HepG2 (cell line): Measurements from ENCODE around the gene MBLAC1. TPM values are rescaled to one million over a fixed set of nuclear protein-coding genes. Genes with fewer than 3 reads are reported as not detected.

Source experiments
- ATF1 ChIP-seq: IDR thresholded peaks from 2 replicates; pipeline ENCODE4 v1.6.1; 2016; ENCODE audit warnings: mild to moderate bottlenecking, control low read depth
- BHLHE40 ChIP-seq: IDR thresholded peaks from 2 replicates; pipeline ENCODE4 v1.6.1; 2011; ENCODE audit warnings: low read length, improper control_type of control experiment
- CCDC6 ChIP-seq: sonication (generic); formaldehyde crosslinking; IDR thresholded peaks from 2 replicates; pipeline ENCODE4 v1.8.1; 2022; ENCODE audit warnings: mild to moderate bottlenecking, missing genetic modification reagents, moderate library complexity
- HDAC1 ChIP-seq: sonication (generic); formaldehyde crosslinking; IDR thresholded peaks from 2 replicates; pipeline ENCODE4 v1.5.1; 2020; ENCODE audit warnings: mild to moderate bottlenecking, missing genetic modification reagents
- HNRNPH1 ChIP-seq: fragments of 200-400 bp; formaldehyde crosslinking; optimal IDR thresholded peaks from 2 replicates; pipeline ENCODE3; 2017; ENCODE audit warnings: mild to moderate bottlenecking, low read depth, low read length
- MEF2D ChIP-seq: sonication (generic); formaldehyde crosslinking; IDR thresholded peaks from 2 replicates; pipeline ENCODE4 v1.5.1; 2020; ENCODE audit warnings: mild to moderate bottlenecking, missing genetic modification reagents
- RBM39 ChIP-seq: fragments of 200-400 bp; formaldehyde crosslinking; IDR thresholded peaks from one replicate; pipeline ENCODE4 v1.6.1; 2018; ENCODE audit warnings: antibody characterized with exemption, mild to moderate bottlenecking, low read depth, low read length; ENCODE audit not compliant: poor library complexity, severe bottlenecking
- STAG1 ChIP-seq: sonication (generic); formaldehyde crosslinking; IDR thresholded peaks from 2 replicates; pipeline ENCODE4 v1.4.0; 2020; ENCODE audit warnings: missing genetic modification reagents
- TCF7 ChIP-seq: sonication (generic); IDR thresholded peaks from 2 replicates; pipeline ENCODE4 v1.6.1; 2016; ENCODE audit warnings: antibody characterized with exemption, low read depth
- TEAD2 ChIP-seq: sonication (generic); formaldehyde crosslinking; IDR thresholded peaks from 2 replicates; pipeline ENCODE4 v1.9.0; 2021; ENCODE audit warnings: missing genetic modification reagents
- TEAD3 ChIP-seq: optimal IDR thresholded peaks from 2 replicates; pipeline ENCODE3; 2016; ENCODE audit warnings: borderline replicate concordance
- TOE1 ChIP-seq: sonication (generic); formaldehyde crosslinking; IDR thresholded peaks from 2 replicates; pipeline ENCODE4 v1.4.0; 2020; ENCODE audit warnings: mild to moderate bottlenecking, missing genetic modification reagents
- ZBTB38 ChIP-seq: sonication (generic); formaldehyde crosslinking; IDR thresholded peaks from 2 replicates; pipeline ENCODE4 v1.5.1; 2020; ENCODE audit warnings: mild to moderate bottlenecking, missing genetic modification reagents
- ZC3H13 ChIP-seq: sonication (generic); formaldehyde crosslinking; IDR thresholded peaks from 2 replicates; pipeline ENCODE4 v1.8.1; 2023; ENCODE audit warnings: mild to moderate bottlenecking, missing genetic modification reagents, moderate library complexity
- ZFP37 ChIP-seq: sonication (generic); formaldehyde crosslinking; IDR thresholded peaks from 2 replicates; pipeline ENCODE4 v1.4.0; 2020; ENCODE audit warnings: missing genetic modification reagents, borderline replicate concordance
- ZIK1 ChIP-seq: sonication (generic); formaldehyde crosslinking; IDR thresholded peaks from 2 replicates; pipeline ENCODE4 v1.5.0; 2020; ENCODE audit warnings: mild to moderate bottlenecking, low read depth, missing genetic modification reagents, borderline replicate concordance
- ZNF432 ChIP-seq: sonication (generic); formaldehyde crosslinking; IDR thresholded peaks from 2 replicates; pipeline ENCODE4 v1.5.0; 2020; ENCODE audit warnings: missing genetic modification reagents, mild to moderate bottlenecking, borderline replicate concordance
- ZNF563 ChIP-seq: sonication (generic); formaldehyde crosslinking; IDR thresholded peaks from 2 replicates; pipeline ENCODE4 v1.8.0; 2022; ENCODE audit warnings: mild to moderate bottlenecking, moderate library complexity, missing genetic modification reagents
- ZNF891 ChIP-seq: sonication (generic); formaldehyde crosslinking; IDR thresholded peaks from 2 replicates; pipeline ENCODE4 v1.5.0; 2020; ENCODE audit warnings: mild to moderate bottlenecking, missing genetic modification reagents
- polyA plus RNA-seq, 8 experiments: library from polyadenylated mRNA; depleted of rRNA in 3 of 8; stranded (reverse) in 7 of 8; unstranded in 1 of 8; fragments of >200 nt; fragmentation: Illumina TruSeq in 4 of 8; extraction: Trizol in 4 of 8; gene quantifications; 2 replicates each; pipeline versions ENCODE4 v1.2.1 to v1.2.3, GENCODE V29; 2011 to 2016; ENCODE audit warnings: low read depth in 4 of 8, missing spikeins in 1 of 8, mixed read lengths in 1 of 8; ENCODE audit not compliant: insufficient read depth in 1 of 8
- total RNA-seq, 5 experiments: library from RNA; depleted of rRNA; stranded (reverse); fragments of >200 nt; fragmentation: Illumina TruSeq; extraction: Trizol; gene quantifications; 2 replicates each; pipeline ENCODE4 v1.2.3, GENCODE V29; 2016; ENCODE audit warnings: low read depth in 1 of 5
- TF ChIP-seq, protein P1 (sequence below): sonication (generic); formaldehyde crosslinking; IDR thresholded peaks from 2 replicates; pipeline ENCODE4 v1.4.0; 2020; ENCODE audit warnings: mild to moderate bottlenecking, missing genetic modification reagents
- TF ChIP-seq, protein P2 (sequence below): sonication (generic); formaldehyde crosslinking; conservative IDR thresholded peaks from 2 replicates; pipeline ENCODE4 v1.8.0; 2022; ENCODE audit warnings: mild to moderate bottlenecking, moderate library complexity, missing genetic modification reagents
- TF ChIP-seq, protein P3 (sequence below): sonication (generic); formaldehyde crosslinking; IDR thresholded peaks from 2 replicates; pipeline ENCODE4 v1.8.0; 2022; ENCODE audit warnings: mild to moderate bottlenecking, missing genetic modification reagents, moderate library complexity
- TF ChIP-seq, protein P4 (sequence below): sonication (generic); formaldehyde crosslinking; IDR thresholded peaks from 2 replicates; pipeline ENCODE4 v1.5.1; 2020; ENCODE audit warnings: missing genetic modification reagents, mild to moderate bottlenecking, borderline replicate concordance
- TF ChIP-seq, protein P5 (sequence below): sonication (generic); formaldehyde crosslinking; IDR thresholded peaks from 2 replicates; pipeline ENCODE4 v1.5.0; 2020; ENCODE audit warnings: missing genetic modification reagents

Gene MBLAC1
- total and polyA plus RNA-seq, 2 of the 13 experiments (the other 11 are each of a cell fraction or from before 2014, with no cell fraction given): 0.79 to 2.1 TPM

DNA sequence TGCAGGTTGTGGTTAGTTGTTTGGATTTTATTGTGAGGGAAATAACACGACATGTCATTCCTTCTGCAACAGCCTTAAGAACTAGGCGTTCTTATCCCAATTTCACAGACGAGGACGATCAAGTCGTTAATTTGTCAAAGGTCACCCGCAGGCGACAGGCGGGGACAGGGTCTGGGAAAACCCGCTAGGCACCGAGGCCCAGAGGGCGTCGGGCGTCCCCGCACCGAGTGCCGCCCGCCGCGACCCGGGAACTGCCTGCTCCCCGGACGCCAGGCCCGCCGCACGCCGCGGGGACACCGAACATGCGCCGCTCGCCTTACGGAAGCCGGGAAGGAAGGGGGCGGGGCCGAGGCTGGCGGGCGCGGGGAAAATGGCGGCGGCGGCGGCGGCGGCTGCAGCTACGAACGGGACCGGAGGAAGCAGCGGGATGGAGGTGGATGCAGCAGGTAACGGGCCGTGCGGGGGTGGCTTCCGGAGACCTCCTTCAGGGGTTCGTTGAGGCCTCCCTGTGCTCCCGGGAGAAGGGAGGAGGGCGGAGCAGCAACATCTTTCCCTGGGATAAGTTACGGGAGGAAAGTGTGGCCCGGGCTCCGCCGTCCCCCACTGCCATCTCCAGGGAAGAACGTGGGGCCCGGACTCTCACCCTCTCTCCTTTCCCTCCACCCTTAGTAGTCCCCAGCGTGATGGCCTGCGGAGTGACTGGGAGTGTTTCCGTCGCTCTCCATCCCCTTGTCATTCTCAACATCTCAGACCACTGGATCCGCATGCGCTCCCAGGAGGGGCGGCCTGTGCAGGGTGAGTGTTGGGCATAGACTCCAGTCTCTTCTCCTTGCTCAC lies 37.9 kb upstream of the MBLAC1 start, which contains the start of gene COPS6 (continued):
- TF ChIP-seq, protein P1, sequence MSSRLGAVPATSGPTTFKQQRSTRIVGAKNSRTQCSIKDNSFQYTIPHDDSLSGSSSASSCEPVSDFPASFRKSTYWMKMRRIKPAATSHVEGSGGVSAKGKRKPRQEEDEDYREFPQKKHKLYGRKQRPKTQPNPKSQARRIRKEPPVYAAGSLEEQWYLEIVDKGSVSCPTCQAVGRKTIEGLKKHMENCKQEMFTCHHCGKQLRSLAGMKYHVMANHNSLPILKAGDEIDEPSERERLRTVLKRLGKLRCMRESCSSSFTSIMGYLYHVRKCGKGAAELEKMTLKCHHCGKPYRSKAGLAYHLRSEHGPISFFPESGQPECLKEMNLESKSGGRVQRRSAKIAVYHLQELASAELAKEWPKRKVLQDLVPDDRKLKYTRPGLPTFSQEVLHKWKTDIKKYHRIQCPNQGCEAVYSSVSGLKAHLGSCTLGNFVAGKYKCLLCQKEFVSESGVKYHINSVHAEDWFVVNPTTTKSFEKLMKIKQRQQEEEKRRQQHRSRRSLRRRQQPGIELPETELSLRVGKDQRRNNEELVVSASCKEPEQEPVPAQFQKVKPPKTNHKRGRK (CRISPR knock-in tag): no peak
- no peak for TF ChIP-seq TCF7
- TF ChIP-seq STAG1 (CRISPR knock-in tag): no peak
- peak; percentile 80; the same call in 1 of the 2 replicates for TF ChIP-seq ZIK1 (CRISPR knock-in tag)
- TF ChIP-seq ZNF563 (CRISPR knock-in tag): peak; percentile 91
- TF ChIP-seq, protein P2, sequence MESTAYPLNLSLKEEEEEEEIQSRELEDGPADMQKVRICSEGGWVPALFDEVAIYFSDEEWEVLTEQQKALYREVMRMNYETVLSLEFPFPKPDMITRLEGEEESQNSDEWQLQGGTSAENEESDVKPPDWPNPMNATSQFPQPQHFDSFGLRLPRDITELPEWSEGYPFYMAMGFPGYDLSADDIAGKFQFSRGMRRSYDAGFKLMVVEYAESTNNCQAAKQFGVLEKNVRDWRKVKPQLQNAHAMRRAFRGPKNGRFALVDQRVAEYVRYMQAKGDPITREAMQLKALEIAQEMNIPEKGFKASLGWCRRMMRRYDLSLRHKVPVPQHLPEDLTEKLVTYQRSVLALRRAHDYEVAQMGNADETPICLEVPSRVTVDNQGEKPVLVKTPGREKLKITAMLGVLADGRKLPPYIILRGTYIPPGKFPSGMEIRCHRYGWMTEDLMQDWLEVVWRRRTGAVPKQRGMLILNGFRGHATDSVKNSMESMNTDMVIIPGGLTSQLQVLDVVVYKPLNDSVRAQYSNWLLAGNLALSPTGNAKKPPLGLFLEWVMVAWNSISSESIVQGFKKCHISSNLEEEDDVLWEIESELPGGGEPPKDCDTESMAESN: peak; percentile 93; the same call in 1 of the 2 replicates
- TF ChIP-seq HDAC1 (CRISPR knock-in tag): peak; percentile 90
- TF ChIP-seq ZC3H13 (CRISPR knock-in tag): peak; percentile 83; the same call in 1 of the 2 replicates
- TF ChIP-seq, protein P3, sequence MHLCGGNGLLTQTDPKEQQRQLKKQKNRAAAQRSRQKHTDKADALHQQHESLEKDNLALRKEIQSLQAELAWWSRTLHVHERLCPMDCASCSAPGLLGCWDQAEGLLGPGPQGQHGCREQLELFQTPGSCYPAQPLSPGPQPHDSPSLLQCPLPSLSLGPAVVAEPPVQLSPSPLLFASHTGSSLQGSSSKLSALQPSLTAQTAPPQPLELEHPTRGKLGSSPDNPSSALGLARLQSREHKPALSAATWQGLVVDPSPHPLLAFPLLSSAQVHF: peak; percentile 97
- no peak; the same call in 1 of the 2 replicates for TF ChIP-seq MEF2D (CRISPR knock-in tag)
- TF ChIP-seq RBM39: no peak
- TF ChIP-seq TEAD2 (CRISPR knock-in tag): peak; percentile 92
- TF ChIP-seq ZFP37 (CRISPR knock-in tag): peak; percentile 63; the same call in 1 of the 2 replicates
- peak; percentile 97 for TF ChIP-seq CCDC6 (CRISPR knock-in tag)
- TF ChIP-seq ZNF432 (CRISPR knock-in tag): 0 out of 2 replicates have a peak, but pooled peaks have one; percentile 52
- 0 out of 2 replicates have a peak, but pooled peaks have one; percentile 32 for TF ChIP-seq BHLHE40
- no peak for TF ChIP-seq HNRNPH1
- peak; percentile 85; the same call in 1 of the 2 replicates for TF ChIP-seq ZNF891 (CRISPR knock-in tag)
- peak; percentile 90 for TF ChIP-seq ZBTB38 (CRISPR knock-in tag)
- no peak for TF ChIP-seq ATF1 (CRISPR knock-in tag)
- peak; percentile 65 for TF ChIP-seq TEAD3
- TF ChIP-seq, protein P4, sequence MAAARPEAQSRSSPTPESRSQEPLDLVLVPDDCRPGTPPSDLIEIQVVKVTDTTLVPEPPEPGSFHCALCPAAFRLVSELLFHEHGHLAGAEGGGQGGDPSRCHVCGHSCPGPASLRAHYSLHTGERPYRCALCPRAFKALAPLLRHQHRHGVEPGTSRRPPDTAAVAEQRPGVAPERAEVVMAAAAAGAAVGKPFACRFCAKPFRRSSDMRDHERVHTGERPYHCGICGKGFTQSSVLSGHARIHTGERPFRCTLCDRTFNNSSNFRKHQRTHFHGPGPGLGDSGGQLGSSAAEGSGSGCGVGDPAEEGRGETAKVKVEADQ: peak; percentile 44; the same call in 1 of the 2 replicates
- TF ChIP-seq, protein P5, sequence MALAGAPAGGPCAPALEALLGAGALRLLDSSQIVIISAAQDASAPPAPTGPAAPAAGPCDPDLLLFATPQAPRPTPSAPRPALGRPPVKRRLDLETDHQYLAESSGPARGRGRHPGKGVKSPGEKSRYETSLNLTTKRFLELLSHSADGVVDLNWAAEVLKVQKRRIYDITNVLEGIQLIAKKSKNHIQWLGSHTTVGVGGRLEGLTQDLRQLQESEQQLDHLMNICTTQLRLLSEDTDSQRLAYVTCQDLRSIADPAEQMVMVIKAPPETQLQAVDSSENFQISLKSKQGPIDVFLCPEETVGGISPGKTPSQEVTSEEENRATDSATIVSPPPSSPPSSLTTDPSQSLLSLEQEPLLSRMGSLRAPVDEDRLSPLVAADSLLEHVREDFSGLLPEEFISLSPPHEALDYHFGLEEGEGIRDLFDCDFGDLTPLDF (CRISPR knock-in tag): peak; percentile 87
- peak; percentile 90; the same call in 1 of the 2 replicates for TF ChIP-seq TOE1
